H1 (cell line): Measurements from ENCODE around the gene TNIK. TPM values are rescaled to one million over a fixed set of nuclear protein-coding genes. Genes with fewer than 3 reads are reported as not detected.

Experiments used
- CTCF ChIA-PET: fragments of 300-600 bp; sonication (Branson Sonifier 250); formaldehyde crosslinking; loops from one replicate; lab custom pipeline; 2021; ENCODE audit not compliant: partially characterized antibody; lab: Charles Lee
- POLR2A ChIA-PET: fragments of 300-600 bp; sonication (Branson Sonifier 250); formaldehyde crosslinking; loops from one replicate; lab custom pipeline; 2021; ENCODE audit warnings: inconsistent platforms; ENCODE audit not compliant: partially characterized antibody; lab: Charles Lee
- DNase-seq, 2 experiments: peaks; one replicate each; pipeline versions ENCODE4 v3.0.0 to v3.0.0-alpha.2; 2010 to 2022; ENCODE audit warnings: low spot score in 2 of 2, low read depth in 1 of 2, mixed read lengths in 1 of 2
- FAIRE-seq: peaks from 2 replicates; lab custom pipeline; 2011; peaks lifted over from hg19 to GRCh38; lab: Jason Lieb, UNC
- H2AFZ ChIP-seq: 2 replicates; pipeline ENCODE4 v1.8.1; 2012; ENCODE audit warnings: low read length, inconsistent platforms
- H2AK5ac ChIP-seq: 2 replicates; pipeline ENCODE4 v1.6.1; 2013; ENCODE audit warnings: low read depth, low read length
- H2BK120ac ChIP-seq: replicated peaks from 2 replicates; pipeline ENCODE3; 2013; ENCODE audit warnings: low read depth, low read length, inconsistent platforms
- H2BK12ac ChIP-seq: 2 replicates; pipeline ENCODE4 v1.6.1; 2013; ENCODE audit warnings: low read depth, low read length
- H2BK15ac ChIP-seq: 2 replicates; pipeline ENCODE4 v1.6.1; 2013; ENCODE audit warnings: low read length
- H2BK20ac ChIP-seq: 2 replicates; pipeline ENCODE4 v1.6.1; 2013; ENCODE audit warnings: low read length
- H2BK5ac ChIP-seq: 2 replicates; pipeline ENCODE4 v1.6.1; 2013; ENCODE audit warnings: low read depth, low read length
- H3K14ac ChIP-seq: 2 replicates; pipeline ENCODE4 v1.6.1; 2013; ENCODE audit warnings: inconsistent platforms; ENCODE audit not compliant: insufficient read length
- H3K18ac ChIP-seq: 2 replicates; pipeline ENCODE4 v1.6.1; 2013; ENCODE audit warnings: low read length; ENCODE audit errors: extremely low read depth
- H3K23ac ChIP-seq: 2 replicates; pipeline ENCODE4 v1.6.1; 2013; ENCODE audit warnings: inconsistent platforms; ENCODE audit not compliant: insufficient read length
- H3K23me2 ChIP-seq: 2 replicates; pipeline ENCODE4 v1.6.1; 2013; ENCODE audit warnings: low read depth, low read length
- H3K27ac ChIP-seq: 2 replicates; pipeline ENCODE4 v1.6.1; 2011; ENCODE audit warnings: low read depth, low read length, inconsistent platforms
- H3K27me3 ChIP-seq, 4 experiments: replicated peaks in 1 of 4; 1 replicate in 1 of 4; 2 replicates in 3 of 4; pipeline versions ENCODE4 v1.6.1 to v1.8.1; 2011 to 2013; ENCODE audit warnings: low read length in 3 of 4, mild to moderate bottlenecking in 3 of 4, inconsistent platforms in 2 of 4, mixed read lengths in 2 of 4, moderate library complexity in 1 of 4; ENCODE audit not compliant: control insufficient read depth in 3 of 4, insufficient read depth in 3 of 4; ENCODE audit errors: extremely low read depth in 1 of 4
- H3K36me3 ChIP-seq, 4 experiments: 2 replicates each; pipeline versions ENCODE4 v1.6.1 to v1.8.1; 2011 to 2013; ENCODE audit warnings: mild to moderate bottlenecking in 4 of 4, low read length in 3 of 4, moderate library complexity in 2 of 4, control low read depth in 1 of 4, inconsistent platforms in 1 of 4; ENCODE audit not compliant: insufficient read depth in 4 of 4, control insufficient read depth in 2 of 4
- H3K4ac ChIP-seq: replicated peaks from 2 replicates; pipeline ENCODE3; 2013; ENCODE audit warnings: low read length, low read depth, mixed read lengths, inconsistent platforms; ENCODE audit not compliant: insufficient read length
- H3K4me1 ChIP-seq, 4 experiments: replicated peaks in 1 of 4; 1 replicate in 1 of 4; 2 replicates in 3 of 4; pipeline versions ENCODE4 v1.6.1 to v1.8.1; 2011 to 2013; ENCODE audit warnings: low read length in 3 of 4, inconsistent platforms in 2 of 4, mixed read lengths in 1 of 4; ENCODE audit not compliant: insufficient read depth in 4 of 4, control insufficient read depth in 3 of 4
- H3K4me2 ChIP-seq, 2 experiments: 2 replicates each; pipeline versions ENCODE4 v1.6.1 to v1.8.1; 2011 to 2013; ENCODE audit warnings: low read depth in 2 of 2, low read length in 2 of 2, control low read depth in 1 of 2, inconsistent platforms in 1 of 2, mild to moderate bottlenecking in 1 of 2; ENCODE audit not compliant: insufficient read depth in 1 of 2
- H3K4me3 ChIP-seq, 4 experiments: fragments of 200-600, 300-600 bp in 1 of 4; sonication (generic), shearing (Covaris generic), sonication (Bioruptor Twin) in 1 of 4; 2 replicates each; pipeline versions ENCODE4 v1.5.1 to v1.8.1; 2011 to 2016; ENCODE audit warnings: low read length in 4 of 4, low read depth in 3 of 4, control low read depth in 2 of 4, inconsistent platforms in 2 of 4, mild to moderate bottlenecking in 2 of 4, mixed read lengths in 1 of 4, moderate library complexity in 1 of 4; ENCODE audit not compliant: insufficient read depth in 2 of 4; ENCODE audit errors: extremely low read depth in 1 of 4
- H3K56ac ChIP-seq: replicated peaks from 2 replicates; pipeline ENCODE3; 2013; ENCODE audit warnings: low read depth, mild to moderate bottlenecking, mixed read lengths, low read length, inconsistent platforms; ENCODE audit not compliant: insufficient read length
- H3K79me1 ChIP-seq: 2 replicates; pipeline ENCODE4 v1.6.1; 2013; ENCODE audit warnings: low read depth, low read length, control low read depth
- H3K79me2 ChIP-seq, 2 experiments: 2 replicates each; pipeline versions ENCODE4 v1.6.1 to v1.8.1; 2012 to 2013; ENCODE audit warnings: low read length in 2 of 2, mild to moderate bottlenecking in 2 of 2, inconsistent platforms in 1 of 2; ENCODE audit not compliant: insufficient read depth in 2 of 2, control insufficient read depth in 1 of 2
- H3K9ac ChIP-seq, 4 experiments: replicated peaks in 1 of 4; 1 replicate in 1 of 4; 2 replicates in 3 of 4; pipeline versions ENCODE4 v1.6.1 to v1.8.1; 2011 to 2013; ENCODE audit warnings: low read depth in 3 of 4, low read length in 3 of 4, control low read depth in 2 of 4, mild to moderate bottlenecking in 2 of 4, moderate library complexity in 2 of 4, inconsistent platforms in 1 of 4; ENCODE audit errors: extremely low read depth in 1 of 4
- H3K9me3 ChIP-seq, 2 experiments: 2 replicates each; pipeline versions ENCODE4 v1.6.1 to v1.8.1; 2012 to 2013; ENCODE audit warnings: mild to moderate bottlenecking in 2 of 2, moderate library complexity in 2 of 2, control low read depth in 1 of 2, inconsistent platforms in 1 of 2, low read depth in 1 of 2, low read length in 1 of 2, mixed read lengths in 1 of 2; ENCODE audit not compliant: insufficient read depth in 2 of 2
- H4K20me1 ChIP-seq, 2 experiments: replicated peaks in 1 of 2; 2 replicates each; pipeline versions ENCODE3 to v1.8.1; 2011 to 2013; ENCODE audit warnings: inconsistent platforms in 2 of 2, low read length in 2 of 2, mild to moderate bottlenecking in 1 of 2; ENCODE audit not compliant: insufficient read depth in 2 of 2, control insufficient read depth in 1 of 2
- H4K5ac ChIP-seq: 2 replicates; pipeline ENCODE4 v1.6.1; 2013; ENCODE audit warnings: low read length, low read depth, mixed read lengths, inconsistent platforms; ENCODE audit not compliant: insufficient read length
- H4K8ac ChIP-seq: 2 replicates; pipeline ENCODE4 v1.8.0; 2013; ENCODE audit warnings: mild to moderate bottlenecking, moderate library complexity, low read length, inconsistent platforms; ENCODE audit not compliant: insufficient read depth; ENCODE audit errors: extremely low read depth
- H4K91ac ChIP-seq: replicated peaks from 2 replicates; pipeline ENCODE3; 2013; ENCODE audit warnings: low read length, mixed read lengths, inconsistent platforms; ENCODE audit not compliant: insufficient read length
- BCL11A ChIP-seq, 2 experiments: IDR thresholded peaks; one replicate each; pipeline ENCODE4 v1.6.1; 2011; ENCODE audit warnings: low read depth in 2 of 2, low read length in 2 of 2, mild to moderate bottlenecking in 2 of 2
- CBX8 ChIP-seq: fragments of 300-800, 300-1000 bp; sonication (generic); IDR thresholded peaks from 2 replicates; pipeline ENCODE4 v1.7.1; 2016; ENCODE audit warnings: low read depth, low read length, borderline replicate concordance
- CTBP2 ChIP-seq: IDR thresholded peaks from 2 replicates; pipeline ENCODE4 v1.7.0; 2011; ENCODE audit warnings: borderline replicate concordance, mild to moderate bottlenecking, moderate library complexity, mixed read lengths, low read length; ENCODE audit not compliant: insufficient read depth, insufficient read length
- SAP30 ChIP-seq: fragments of 300-600 bp; sonication (generic); IDR thresholded peaks from 2 replicates; pipeline ENCODE4 v1.7.1; 2012; ENCODE audit warnings: low read length, moderate library complexity, mild to moderate bottlenecking, inconsistent platforms; ENCODE audit not compliant: insufficient read depth, insufficient replicate concordance
- TAF7 ChIP-seq: optimal IDR thresholded peaks from 2 replicates; pipeline ENCODE3; 2011; ENCODE audit warnings: low read depth, mild to moderate bottlenecking, inconsistent platforms, low read length, moderate library complexity, borderline replicate concordance
- polyA plus RNA-seq, 7 experiments: library from polyadenylated mRNA; depleted of rRNA in 3 of 7; stranded (reverse) in 5 of 7; unstranded in 2 of 7; fragments of >200 nt in 5 of 7; fragments of 200-250 nt in 2 of 7; gene quantifications; 1 replicate in 5 of 7; 2 replicates in 1 of 7; 4 replicates in 1 of 7; pipeline versions ENCODE4 v1.2.1 to v1.2.3, GENCODE V29; 2011 to 2013; ENCODE audit warnings: missing spikeins in 2 of 7, mixed read lengths in 2 of 7
- total RNA-seq: library from RNA; stranded (reverse); fragmentation: NEBNext Ultra II Directional; extraction: Animal tissue kit (Norgen Biotek cat#: 25700); gene quantifications from 2 replicates; pipeline ENCODE4 v1.2.1, GENCODE V29; 2021

The TNIK gene
- total and polyA plus RNA-seq, 2 of the 8 experiments (the other 6 are each of a cell fraction or from before 2014, with no cell fraction given) = 7.4 to 42.0 TPM

GRCh38 chr3:171476532-171477102 lies 16.4 kb upstream of the TNIK start:
- DNase-seq (no peak), FAIRE-seq (no peak)
- Histone ChIP-seq H3K4me2 (no peak overlapping the region), H2BK20ac (no peak overlapping the region), H3K18ac (no peak overlapping the region), H2BK120ac (no peak overlapping the region), H3K14ac (no peak overlapping the region), H2BK12ac (no peak overlapping the region), H3K4me1 (no peaks in the 10 kb centered on the region), H3K4me3 (no peak overlapping the region), H3K4ac (no peak overlapping the region), H4K20me1 (no peaks in the 10 kb centered on the region), H3K79me2 (no peaks in the 10 kb centered on the region), H4K8ac (no peak overlapping the region), H3K79me1 (no peaks in the 10 kb centered on the region), H4K91ac (no peak overlapping the region), H2AFZ (no peak overlapping the region), H3K23me2 (no peaks in the 10 kb centered on the region), H3K9ac (no peak overlapping the region), H3K56ac (no peak overlapping the region), H3K27ac (no peak overlapping the region), H2AK5ac (no peak overlapping the region), H3K23ac (no peak overlapping the region), H3K27me3 (no peaks in the 10 kb centered on the region), H3K36me3 (no peaks in the 10 kb centered on the region), H2BK5ac (no peak overlapping the region), H2BK15ac (no peak overlapping the region), H3K9me3 (no peaks in the 10 kb centered on the region), H4K5ac (no peak overlapping the region)
- CTCF ChIA-PET = interaction anchor here (0.6 to 2.0 kb wide), 2 partner anchors 12 to 220 kb away, joined by 4 read pairs; no protein-coding TSS in a partner anchor
- no peak for TF ChIP-seq CBX8
- TF ChIP-seq BCL11A (IDR thresholded peaks at IDR 0.05; ENCODE audit: low read depth in 2 of 2, low read length in 2 of 2) = no peak
- TF ChIP-seq TAF7 = no peak
- no peak for TF ChIP-seq CTBP2
- TF ChIP-seq SAP30 = no peak
- POLR2A ChIA-PET = interaction anchor here (0.9 kb wide), 1 partner anchor 12 kb away, joined by 3 read pairs; no protein-coding TSS in a partner anchor
